Smooth muscle cell of trachea (primary cell): ENCODE measurements around the gene MEI1. TPM values are rescaled to one million over a fixed set of nuclear protein-coding genes. Genes with fewer than 3 reads are reported as not detected.

Experiments used
- total RNA-seq: library from RNA; depleted of rRNA; stranded (reverse); fragments of >200 nt; gene quantifications from 2 replicates; pipeline ENCODE4 v1.2.1, GENCODE V29; 2014

Gene MEI1
- 0.73 and 0.99 TPM in 2 replicates for total RNA-seq

GRCh38 chr22:41699264-41700107 is at the start of gene MEI1:
TSS of gene MEI1 (plus strand) at chr22:41699503. CDS start at chr22:41699539, 36 bp downstream.

GRCh38 chr22:41688365-41689211 is 10.7 kb upstream of the MEI1 start, which contains the start of gene SNU13:
TSS of gene SNU13 (minus strand) at chr22:41688867. CDS start at chr22:41688796, 71 bp downstream.

GRCh38 chr22:41800348-41801146 is 101.2 kb downstream of the MEI1 start, which contains the start of gene CCDC134:
TSS of gene CCDC134 (plus strand) at chr22:41800679. CDS start at chr22:41808891, 8,212 bp downstream.

GRCh38 chr22:41832553-41833368 is 133.5 kb downstream of the MEI1 start, which contains the start of gene SREBF2:
TSS of gene SREBF2 (plus strand) at chr22:41833105. CDS start at chr22:41833271, 166 bp downstream.

Other genes with a start within 250 kb of the MEI1 start
- 54.7 and 68.1 TPM in 2 replicates for gene PHF5A, start 230.8 kb upstream of the MEI1 start, total RNA-seq
- gene ACO2, start 230.4 kb upstream of the MEI1 start, total RNA-seq: 68.7 and 93.6 TPM in 2 replicates
- gene POLR3H, start 155.0 kb upstream of the MEI1 start, total RNA-seq: 25.7 and 28.6 TPM in 2 replicates
- gene CSDC2, start 138.5 kb upstream of the MEI1 start, total RNA-seq: 20.5 and 30.9 TPM in 2 replicates
- gene PMM1, start 109.7 kb upstream of the MEI1 start, total RNA-seq: 34.4 and 45.1 TPM in 2 replicates
- 11.3 and 13.4 TPM in 2 replicates for gene DESI1, start 78.5 kb upstream of the MEI1 start, total RNA-seq
- gene XRCC6, start 78.2 kb upstream of the MEI1 start, total RNA-seq: 298 and 490 TPM in 2 replicates
- gene SNU13, start 10.6 kb upstream of the MEI1 start, total RNA-seq: 71.9 and 83.4 TPM in 2 replicates
- gene CCDC134, start 101.2 kb downstream of the MEI1 start, total RNA-seq: 6.8 and 8.9 TPM in 2 replicates
- gene SREBF2, start 133.6 kb downstream of the MEI1 start, total RNA-seq: 60.7 and 83.5 TPM in 2 replicates
- gene SHISA8, start 215.6 kb downstream of the MEI1 start, total RNA-seq: not detected in 2 replicates
- gene TNFRSF13C, start 227.3 kb downstream of the MEI1 start, total RNA-seq: 0.15 and 0.17 TPM in 2 replicates
- 3.5 and 33.3 TPM in 2 replicates for gene CENPM, start 247.6 kb downstream of the MEI1 start, total RNA-seq